GM12892 (cell line): ENCODE measurements around the gene XAF1.

Source experiments
- POLR2A ChIP-seq: IDR thresholded peaks from 2 replicates; pipeline ENCODE4 v1.6.1; 2011; ENCODE audit warnings: low read depth, low read length, control low read depth
- POLR2AphosphoS5 ChIP-seq: IDR thresholded peaks from 2 replicates; pipeline ENCODE4 v1.6.1; 2011; ENCODE audit warnings: low read depth, low read length, control low read depth
- TAF1 ChIP-seq: IDR thresholded peaks from 2 replicates; pipeline ENCODE4 v1.6.1; 2011; ENCODE audit warnings: low read depth, mild to moderate bottlenecking, control low read depth, low read length, borderline replicate concordance

GRCh38 chr17:6815775-6816174 lies 59.9 kb downstream of the XAF1 start:
- TF ChIP-seq POLR2A (no peak), POLR2AphosphoS5 (no peak), TAF1 (no peak)
